RWPE2 (cell line): ENCODE data around the gene BEAN1.
A peak's percentile ranks its signal among the peaks of the same experiment; 100 is the strongest.

Source experiments
- ATAC-seq: fragments of 200-7000 bp; cut with Tn5 transposase; 3 replicates; pipeline ENCODE4 v1.9.1; 2021; ENCODE audit warnings: low read depth
- DNase-seq: peaks from one replicate; pipeline ENCODE4 v3.0.0-alpha.2; 2020; ENCODE audit warnings: low spot score
- H3K27ac ChIP-seq: fragments of 450-650 bp; 2 replicates; pipeline ENCODE4 v1.5.1; 2017; ENCODE audit warnings: mild to moderate bottlenecking; ENCODE audit not compliant: poor library complexity, severe bottlenecking
- H3K27me3 ChIP-seq: fragments of 250-450 bp; sonication (Bioruptor Pico); 2 replicates; pipeline ENCODE4 v1.5.1; 2021; ENCODE audit warnings: mild to moderate bottlenecking, moderate library complexity; ENCODE audit not compliant: insufficient read depth, poor library complexity, severe bottlenecking
- H3K36me3 ChIP-seq: fragments of 250-450 bp; sonication (Bioruptor Pico); 2 replicates; pipeline ENCODE4 v1.5.1; 2020; ENCODE audit warnings: low read depth, mild to moderate bottlenecking, moderate library complexity
- H3K4me1 ChIP-seq: fragments of 250-450 bp; sonication (Bioruptor Pico); 2 replicates; pipeline ENCODE4 v1.5.1; 2021; ENCODE audit warnings: mild to moderate bottlenecking, moderate library complexity; ENCODE audit not compliant: insufficient read depth, poor library complexity, severe bottlenecking
- H3K4me3 ChIP-seq: fragments of 250-450 bp; sonication (Bioruptor Pico); 2 replicates; pipeline ENCODE4 v1.5.1; 2021; ENCODE audit warnings: mild to moderate bottlenecking, moderate library complexity; ENCODE audit not compliant: severe bottlenecking
- H3K9me3 ChIP-seq: fragments of 250-450 bp; sonication (Bioruptor Pico); 2 replicates; pipeline ENCODE4 v1.5.1; 2021; ENCODE audit warnings: mild to moderate bottlenecking, moderate library complexity; ENCODE audit not compliant: severe bottlenecking
- CTCF ChIP-seq: fragments of 450-650 bp; IDR thresholded peaks from one replicate; pipeline ENCODE4 v1.5.1; 2017; ENCODE audit warnings: mild to moderate bottlenecking, moderate library complexity; ENCODE audit not compliant: poor library complexity, severe bottlenecking

BEAN1 gene

GRCh38 chr16:66416136-66416535 lies 11.0 kb upstream of the BEAN1 start:
- H3K27me3 ChIP-seq: no peaks in the 10 kb centered on the region
- no peak for DNase-seq

GRCh38 chr16:66416939-66417700 lies 10.0 kb upstream of the BEAN1 start:
- DNase-seq (no peak), ATAC-seq (peak; percentile 27; the same call in 1 of the 3 replicates)
- no peaks in the 10 kb centered on the region for H3K4me1 ChIP-seq
- H3K27me3 ChIP-seq: no peaks in the 10 kb centered on the region
- TF ChIP-seq CTCF: no peak
- H3K9me3 ChIP-seq: peaks cover 2% of the 10 kb centered on the region
- no peak overlapping the region for H3K27ac ChIP-seq
- H3K4me3 ChIP-seq: no peak overlapping the region
- H3K36me3 ChIP-seq: no peaks in the 10 kb centered on the region

More at GRCh38 chr16:66416136-66416535, 11.0 kb upstream of the BEAN1 start:
- Histone ChIP-seq H3K27ac (no peak overlapping the region), H3K4me1 (no peaks in the 10 kb centered on the region), H3K4me3 (no peak overlapping the region), H3K36me3 (no peaks in the 10 kb centered on the region), H3K9me3 (peaks cover 2% of the 10 kb centered on the region)
- no peak for TF ChIP-seq CTCF
- ATAC-seq: no peak

GRCh38 chr16:66418165-66418962 lies 8.7 kb upstream of the BEAN1 start:
- Histone ChIP-seq H3K4me3 (no peak overlapping the region), H3K4me1 (no peaks in the 10 kb centered on the region), H3K9me3 (peaks cover 2% of the 10 kb centered on the region), H3K27me3 (no peaks in the 10 kb centered on the region), H3K36me3 (no peaks in the 10 kb centered on the region), H3K27ac (no peak overlapping the region)
- no peak for DNase-seq
- TF ChIP-seq CTCF: no peak
- no peak for ATAC-seq

GRCh38 chr16:66419527-66419926 lies 7.6 kb upstream of the BEAN1 start:
- Histone ChIP-seq H3K27me3 (no peaks in the 10 kb centered on the region), H3K4me1 (no peaks in the 10 kb centered on the region), H3K4me3 (no peak overlapping the region), H3K36me3 (no peaks in the 10 kb centered on the region), H3K27ac (no peak overlapping the region), H3K9me3 (peaks cover 2% of the 10 kb centered on the region)
- no peak for TF ChIP-seq CTCF
- ATAC-seq (no peak), DNase-seq (no peak)
